ENCODE data around the gene USP35.

- no peak for TF ChIP-seq POLR2A (IDR thresholded peaks at IDR 0.05; ENCODE audit: low read length)
- TF ChIP-seq MAX (IDR thresholded peaks at IDR 0.05) = no peak
- TF ChIP-seq CTCF (IDR thresholded peaks at IDR 0.05) = no peak
- TF ChIP-seq PHF8 (IDR thresholded peaks at IDR 0.05; ENCODE audit: borderline replicate concordance, low read depth) = no peak
- TF ChIP-seq, protein P1, sequence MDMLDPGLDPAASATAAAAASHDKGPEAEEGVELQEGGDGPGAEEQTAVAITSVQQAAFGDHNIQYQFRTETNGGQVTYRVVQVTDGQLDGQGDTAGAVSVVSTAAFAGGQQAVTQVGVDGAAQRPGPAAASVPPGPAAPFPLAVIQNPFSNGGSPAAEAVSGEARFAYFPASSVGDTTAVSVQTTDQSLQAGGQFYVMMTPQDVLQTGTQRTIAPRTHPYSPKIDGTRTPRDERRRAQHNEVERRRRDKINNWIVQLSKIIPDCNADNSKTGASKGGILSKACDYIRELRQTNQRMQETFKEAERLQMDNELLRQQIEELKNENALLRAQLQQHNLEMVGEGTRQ (IDR thresholded peaks at IDR 0.05) = no peak
- no peak for TF ChIP-seq REST (IDR thresholded peaks at IDR 0.05)
- TF ChIP-seq MAFK (IDR thresholded peaks at IDR 0.05; ENCODE audit: partially characterized antibody) = no peak
- TF ChIP-seq PBX3 (IDR thresholded peaks at IDR 0.05) = no peak
- TF ChIP-seq EP300 (IDR thresholded peaks at IDR 0.05) = no peak
These were observed 11.3 kb downstream of the USP35 start for GRCh38 chr11:78200061-78200460.

All from A549 (cell line).